ENCODE measurements around the gene LETM1.

The LETM1 gene

DNA sequence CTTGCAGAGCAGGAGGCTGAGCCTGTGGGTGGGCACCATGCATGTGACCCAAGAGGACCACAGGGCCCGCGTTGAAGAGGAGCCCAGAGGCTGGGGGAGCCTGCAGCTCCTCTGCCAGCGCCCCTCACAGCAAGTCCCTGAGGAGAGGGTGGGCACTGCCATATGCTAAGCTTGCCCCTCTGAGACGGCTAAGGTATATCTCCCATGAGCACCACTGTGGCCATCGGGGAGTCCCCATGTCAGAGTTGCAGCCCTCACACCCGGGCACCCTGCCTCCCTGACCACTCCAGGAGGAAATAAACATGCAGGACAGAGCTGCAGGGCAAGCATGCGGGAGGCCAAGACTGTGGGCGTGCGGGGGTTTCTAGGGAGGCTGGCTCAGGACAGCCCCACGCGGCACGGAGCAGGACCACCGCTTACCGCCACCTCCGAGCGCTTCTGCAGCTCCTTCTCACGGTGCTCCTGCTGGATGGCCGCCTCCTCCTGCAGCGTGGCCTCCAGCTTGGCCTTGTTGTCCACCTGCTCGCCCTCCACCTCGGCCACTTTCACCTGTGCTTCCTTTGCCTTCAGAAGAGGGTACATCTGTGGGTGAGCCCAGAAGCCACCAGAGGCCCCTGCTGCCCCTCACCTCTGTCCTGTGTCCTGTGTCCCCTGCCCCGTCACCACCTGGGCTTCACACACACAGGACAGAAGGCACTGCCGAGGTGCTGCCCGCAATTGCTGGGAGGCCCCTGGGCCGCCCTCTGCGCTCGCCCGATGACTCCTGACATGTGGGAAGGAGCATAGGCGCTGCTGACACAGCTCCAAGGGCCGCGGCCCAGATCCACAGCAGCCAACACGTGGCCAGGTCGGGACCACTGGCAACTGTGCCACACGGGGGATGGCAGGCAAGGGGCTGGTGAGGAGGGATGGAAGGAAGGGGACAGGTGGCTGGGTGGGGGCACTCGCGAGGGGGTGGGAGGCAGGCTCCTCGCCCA lies 33.1 kb downstream of the LETM1 start:
- no peak for DNase-seq

DNA sequence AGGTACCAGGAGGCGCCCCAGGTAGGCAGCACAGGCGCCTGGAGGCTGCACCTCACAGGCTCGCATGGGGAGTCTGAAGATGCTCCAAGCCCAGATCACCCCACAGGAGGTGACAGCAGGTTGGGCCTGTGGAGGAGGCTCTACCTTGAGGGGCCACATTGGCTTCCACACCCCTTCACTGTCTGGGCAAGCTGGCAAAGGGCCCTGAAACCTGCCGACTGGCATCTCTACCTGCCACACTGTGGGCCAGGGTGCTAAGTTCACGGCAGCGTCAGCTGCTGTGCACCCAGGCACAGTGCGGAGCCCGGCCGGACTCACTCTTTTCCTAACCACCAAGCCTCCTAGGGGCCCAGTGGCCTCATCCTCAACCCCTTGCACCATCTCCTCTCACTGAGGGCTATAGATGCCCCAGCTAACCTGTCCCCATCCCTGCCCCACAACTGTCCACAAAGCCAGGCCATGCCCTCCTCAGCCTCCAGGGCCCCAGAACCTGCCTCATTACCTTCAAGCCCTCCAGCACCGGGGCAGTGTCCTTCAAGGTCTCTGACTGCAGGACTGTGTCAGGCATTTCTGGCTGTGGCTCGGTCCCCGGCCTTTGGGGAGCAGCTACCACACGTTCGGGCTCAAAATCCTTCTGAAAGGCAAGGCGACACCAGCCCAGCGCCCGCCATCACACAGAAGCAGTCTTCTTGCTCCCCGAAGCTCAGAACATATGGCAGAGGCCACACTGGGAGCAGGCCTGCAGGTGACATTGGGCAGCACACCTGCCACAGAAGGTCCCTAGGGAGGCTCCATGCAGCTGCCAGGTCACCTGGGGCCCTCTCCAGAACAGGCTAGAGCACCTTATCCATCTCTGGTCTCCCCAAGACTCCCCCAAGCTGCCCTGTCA lies 34.0 kb downstream of the LETM1 start:
- DNase-seq, result no peak

DNA sequence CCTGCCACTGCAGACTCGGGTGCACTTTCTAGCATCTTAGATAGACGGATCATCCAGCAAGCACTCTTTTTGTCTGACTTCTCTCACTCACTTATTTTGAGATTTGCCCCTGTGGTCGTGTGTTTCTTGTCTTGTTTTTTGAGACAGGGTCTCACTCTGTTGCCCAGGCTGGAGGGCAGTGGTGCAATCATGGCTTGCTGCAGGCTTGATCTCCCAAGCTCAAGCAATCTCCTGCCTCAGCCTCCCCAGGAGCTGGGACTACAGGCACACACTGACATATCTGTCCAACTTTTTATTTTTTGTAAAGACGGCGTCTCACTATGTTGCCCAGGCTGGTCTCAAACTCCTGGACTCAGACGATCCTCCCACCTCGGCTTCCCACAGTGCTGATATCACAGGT lies 36.1 kb downstream of the LETM1 start:
- DNase-seq, result no peak

DNA sequence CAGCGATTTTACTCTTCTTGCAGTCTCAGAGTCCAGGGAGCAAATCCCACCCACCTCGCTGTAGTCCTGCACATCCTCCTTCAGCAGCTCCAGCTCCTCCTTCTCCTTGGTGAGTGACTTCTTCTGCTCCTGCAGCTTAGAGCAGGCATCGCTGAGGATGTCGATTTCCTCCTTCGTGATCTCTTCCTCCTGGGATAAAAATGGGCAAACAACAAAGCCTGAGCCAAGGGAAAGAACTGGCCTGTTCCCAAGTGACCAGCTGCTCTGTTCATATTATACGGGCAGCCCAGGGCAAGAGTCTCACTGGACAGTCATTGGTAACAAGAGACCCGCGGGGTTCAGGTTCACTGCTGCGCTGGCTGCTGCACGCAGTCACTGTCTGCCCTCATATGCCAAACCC lies 36.7 kb downstream of the LETM1 start:
- DNase-seq, result no peak

DNA sequence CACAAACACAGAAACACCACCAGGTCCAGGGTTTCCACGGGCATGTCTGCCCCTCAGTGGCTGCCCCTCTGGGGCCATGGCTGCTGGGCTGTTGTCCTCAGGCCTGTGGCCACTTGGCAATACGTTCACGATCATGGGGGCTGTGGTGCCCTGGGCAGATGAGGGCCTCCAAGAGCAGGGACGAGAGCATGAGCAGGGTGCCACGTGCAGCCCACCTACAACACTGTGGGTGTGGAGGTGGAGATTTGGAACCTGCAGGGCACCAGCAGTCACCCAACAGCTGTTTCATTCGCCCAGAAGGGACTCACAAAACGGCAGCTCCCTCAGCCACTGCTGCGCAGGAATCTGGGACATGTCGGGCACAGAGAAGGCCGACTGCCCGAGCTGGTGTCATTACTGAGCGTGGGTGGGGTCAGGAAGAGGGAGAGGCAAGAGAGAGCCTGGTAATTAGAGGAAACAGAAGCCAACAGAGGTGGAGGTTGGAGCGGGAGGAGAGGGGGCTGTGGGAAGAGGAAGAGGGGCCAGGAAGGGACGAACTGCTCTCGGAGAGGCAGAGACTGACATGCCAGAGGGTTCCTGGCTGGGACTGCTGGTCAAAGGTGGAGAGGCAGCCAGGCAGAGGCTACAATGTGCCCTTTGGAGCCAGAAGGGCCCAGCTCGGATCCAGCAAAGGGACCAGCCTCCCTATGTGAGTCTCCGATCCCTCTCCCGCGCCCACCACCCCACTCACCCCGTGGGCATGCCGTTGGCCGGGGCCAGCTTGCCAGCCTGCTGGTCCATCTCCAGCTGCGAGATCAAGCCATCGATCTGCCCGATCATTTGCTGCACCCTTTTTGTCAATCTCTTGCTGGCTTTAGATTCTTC lies 39.7 kb downstream of the LETM1 start:
- no peak for DNase-seq

DNA sequence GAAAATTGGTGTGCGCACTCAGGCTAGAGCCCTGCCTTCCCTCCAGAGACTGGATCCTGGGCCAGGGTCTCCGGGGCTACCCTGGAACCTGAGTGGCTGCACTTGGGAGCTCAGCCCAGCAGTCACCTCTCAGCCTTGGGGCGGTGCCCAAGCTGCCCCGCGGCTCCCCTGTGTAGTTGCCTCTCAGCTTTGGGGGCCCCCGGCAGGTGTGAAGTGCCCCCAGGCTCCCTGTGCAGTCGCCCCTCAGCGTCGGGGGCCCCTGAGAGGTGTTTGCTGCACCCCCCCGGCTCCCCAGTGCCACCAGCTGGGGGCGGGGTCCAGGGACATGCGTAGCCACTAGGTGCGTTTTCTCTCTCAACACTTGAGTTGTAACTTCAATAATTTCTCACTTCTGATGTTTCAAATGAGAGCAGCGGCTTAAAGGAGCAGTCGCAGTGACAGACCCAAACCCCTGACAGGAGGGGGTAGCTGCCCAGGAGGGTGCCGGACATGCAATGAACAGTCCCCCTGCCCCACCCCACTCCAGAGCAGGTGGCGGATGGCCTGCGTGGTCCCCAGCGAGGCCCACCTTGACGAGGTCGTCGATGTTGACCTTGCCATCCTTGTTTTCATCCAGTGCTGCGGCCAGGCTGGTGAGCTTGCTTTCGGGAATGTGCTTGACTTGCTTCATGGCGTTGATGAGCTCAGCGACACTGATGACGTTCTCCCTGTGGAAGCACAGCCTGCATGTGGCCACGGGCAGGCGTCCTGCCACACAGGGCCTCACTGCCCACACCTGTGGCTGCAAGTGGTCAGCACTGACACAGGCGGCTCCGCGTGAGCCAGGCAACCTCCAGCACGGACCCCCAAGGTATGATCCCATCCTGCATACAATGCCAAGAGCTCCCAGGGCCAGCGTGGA lies 40.6 kb downstream of the LETM1 start:
- DNase-seq, result no peak

DNA sequence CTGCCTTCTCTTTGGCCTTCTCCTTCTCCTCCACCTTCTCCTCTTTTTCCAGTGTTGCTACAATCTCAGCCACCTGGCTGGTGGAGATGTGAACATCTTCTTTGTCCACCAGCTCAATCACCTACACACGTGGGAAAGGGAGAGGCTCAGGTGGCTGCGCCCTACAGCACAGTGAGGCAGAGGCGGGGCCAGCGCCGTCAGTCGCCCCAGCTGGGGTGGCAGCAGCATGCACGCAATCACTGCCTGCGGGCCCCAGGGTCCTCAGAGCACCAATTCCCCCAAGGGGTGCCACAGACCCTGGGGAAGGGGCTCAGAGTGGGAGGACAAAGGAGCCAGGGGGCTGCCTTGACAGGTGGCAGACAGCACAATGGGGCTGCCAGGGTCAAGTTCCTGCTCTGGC lies 41.5 kb downstream of the LETM1 start:
- DNase-seq, result no peak

DNA sequence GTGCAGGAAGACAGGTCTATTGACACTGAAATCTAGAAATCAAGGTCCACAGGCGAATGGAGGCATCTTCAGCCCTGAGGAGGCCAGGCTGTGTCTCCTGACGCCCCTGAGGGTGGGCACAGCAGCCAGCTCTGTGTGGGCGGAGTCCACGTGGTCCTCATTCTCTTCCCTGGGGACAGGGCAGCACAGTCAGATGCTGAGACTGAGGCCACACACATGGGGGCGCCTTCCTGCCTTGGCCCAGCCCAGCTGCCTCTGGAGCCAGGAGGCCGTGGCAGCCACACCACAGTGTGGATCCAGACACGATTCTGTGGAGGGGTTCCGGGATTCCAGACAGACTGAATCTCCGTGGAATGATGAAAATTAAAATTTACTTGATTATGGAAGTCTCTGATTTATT lies 42.0 kb downstream of the LETM1 start:
- peak; percentile 5 to 8 for DNase-seq

DNA sequence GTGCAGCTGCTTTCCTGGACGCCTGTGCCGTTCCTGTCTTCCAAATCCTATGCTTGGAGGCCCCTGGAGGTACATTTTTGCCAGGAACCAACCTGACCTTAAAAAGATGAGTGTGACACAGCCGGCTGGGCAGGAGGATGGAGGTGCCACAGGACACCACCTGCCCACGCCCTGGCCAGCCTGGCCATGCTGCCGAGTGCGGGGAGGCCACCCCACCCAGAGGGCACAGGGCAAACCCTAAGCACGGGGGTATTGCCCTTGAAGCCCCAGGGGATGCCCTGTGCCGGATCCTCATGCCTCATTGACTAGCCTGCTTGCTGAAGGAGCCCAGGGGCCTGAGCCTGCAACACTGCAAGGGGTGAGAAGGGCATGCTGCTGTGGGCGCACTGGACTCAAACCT lies 42.7 kb downstream of the LETM1 start:
- DNase-seq, result no peak

DNA sequence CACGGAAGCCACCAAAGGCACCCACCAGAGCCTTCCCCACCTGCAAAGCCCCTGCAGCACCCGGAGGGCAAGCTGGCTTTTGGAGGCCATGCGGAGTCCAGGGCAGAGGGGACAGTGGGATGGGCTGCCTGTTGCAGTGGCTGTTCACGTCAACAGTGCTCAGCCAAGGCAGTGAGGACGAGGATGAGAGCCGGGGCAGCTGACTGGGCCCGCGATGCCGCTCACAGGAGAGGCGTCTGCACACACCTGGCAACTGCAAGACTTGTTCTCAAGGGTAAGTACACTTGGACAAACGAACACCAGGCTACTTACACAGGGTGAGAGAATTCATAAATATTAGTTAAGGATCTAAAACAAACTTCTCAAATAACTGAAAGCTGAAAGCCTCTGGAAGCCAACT lies 43.2 kb downstream of the LETM1 start:
- DNase-seq, result no peak

DNA sequence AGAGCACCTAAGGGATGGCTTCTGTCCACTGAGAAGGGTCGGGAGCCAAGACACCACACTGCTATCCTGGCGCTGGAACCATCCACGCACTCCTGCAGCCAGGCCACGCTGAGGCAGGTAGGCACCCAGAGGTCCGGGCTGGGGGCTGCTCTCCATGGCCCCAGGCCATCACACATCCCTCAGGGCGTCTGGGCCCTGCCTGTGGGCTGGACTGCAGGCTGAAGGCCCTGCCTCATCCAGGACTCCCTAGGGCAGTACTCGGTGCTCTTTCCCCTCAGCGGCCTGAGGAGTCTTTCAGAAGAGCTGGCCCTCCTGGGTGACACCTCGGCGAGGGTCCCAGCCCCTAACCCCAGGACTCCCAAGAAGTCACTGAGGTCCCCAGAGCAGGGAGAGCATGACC lies 45.2 kb downstream of the LETM1 start:
- no peak for DNase-seq

DNA sequence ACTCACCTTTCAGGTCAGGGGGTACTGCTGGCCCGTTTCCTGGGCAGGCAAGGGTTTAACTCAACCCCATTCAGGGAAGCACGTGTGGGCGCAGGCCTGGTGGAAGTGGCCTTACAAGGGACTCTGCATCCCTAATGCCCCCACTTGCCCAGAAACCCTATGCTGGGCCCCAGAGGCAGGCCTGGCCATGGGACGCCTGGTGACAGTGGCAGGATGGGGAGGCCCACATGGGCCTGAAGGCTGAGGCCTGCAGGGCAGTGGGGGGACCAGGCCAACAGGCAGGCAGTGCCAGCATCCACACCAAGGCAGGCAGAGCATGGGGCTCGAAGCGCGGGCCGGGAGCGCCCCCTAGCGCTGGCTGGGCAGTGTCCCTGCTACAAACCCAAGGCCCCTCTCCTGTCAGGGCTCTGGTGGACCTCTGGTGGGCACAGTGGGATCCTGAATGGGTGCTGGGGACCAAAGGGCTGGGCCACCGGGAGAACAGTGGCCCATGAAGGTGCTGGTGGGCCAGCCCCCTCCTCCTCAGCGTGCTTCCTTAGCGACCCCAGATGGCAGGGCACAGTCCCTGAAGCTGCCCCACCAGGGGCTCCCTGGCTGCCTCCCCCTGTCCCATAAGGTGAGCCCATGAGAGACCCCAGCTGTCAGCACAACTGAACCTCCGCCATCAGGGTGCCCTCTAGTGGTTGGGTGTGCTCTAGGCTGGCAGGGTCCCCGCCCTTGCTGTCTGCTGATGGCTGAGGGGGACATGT lies 46.0 kb downstream of the LETM1 start:
- DNase-seq, result peak; percentile 50 to 57

DNA sequence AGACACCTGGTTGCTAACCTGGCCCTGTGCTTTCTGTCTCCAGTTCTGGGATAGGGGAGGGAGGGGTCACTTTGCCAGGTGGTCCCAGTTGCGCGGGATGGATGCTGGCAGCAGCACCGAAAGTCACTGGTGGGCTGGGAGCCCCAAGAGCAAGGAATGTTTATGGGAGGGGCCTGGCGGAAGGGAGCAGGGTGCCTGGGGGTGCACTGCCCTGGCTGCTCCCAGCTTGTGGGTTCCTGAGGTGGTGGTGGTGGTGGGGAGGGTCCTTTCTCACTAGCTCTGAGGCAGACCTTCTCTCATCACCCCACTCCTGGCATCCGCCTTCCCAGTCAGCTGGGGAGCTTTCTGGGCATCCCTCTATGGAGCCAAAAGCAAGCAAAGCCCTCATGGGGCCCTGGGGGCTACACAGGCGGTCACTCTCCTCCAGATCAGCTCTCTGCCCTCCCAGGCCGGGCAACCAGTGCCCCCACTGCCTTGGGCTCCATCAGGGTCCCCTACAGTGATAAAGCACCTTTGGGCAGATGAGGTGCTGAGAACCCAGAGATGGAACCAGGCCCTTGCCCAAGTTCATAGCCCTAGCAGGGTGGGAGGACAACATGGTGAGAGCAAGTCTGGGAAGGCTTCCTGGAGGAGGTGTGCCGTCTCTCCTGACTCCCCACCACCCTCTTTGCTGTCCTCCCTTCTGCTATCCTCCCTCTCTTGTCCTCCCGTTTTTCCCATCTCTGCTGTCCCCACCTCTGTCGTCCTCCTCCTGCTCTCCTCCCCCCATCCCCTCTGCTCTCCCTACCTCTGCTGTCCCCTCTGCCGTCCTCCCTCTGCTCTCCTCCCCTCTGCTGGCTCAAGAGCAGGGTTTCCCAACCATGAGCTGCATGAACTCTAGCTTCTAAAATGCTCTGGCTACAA lies 46.9 kb downstream of the LETM1 start:
- DNase-seq, result no peak

DNA sequence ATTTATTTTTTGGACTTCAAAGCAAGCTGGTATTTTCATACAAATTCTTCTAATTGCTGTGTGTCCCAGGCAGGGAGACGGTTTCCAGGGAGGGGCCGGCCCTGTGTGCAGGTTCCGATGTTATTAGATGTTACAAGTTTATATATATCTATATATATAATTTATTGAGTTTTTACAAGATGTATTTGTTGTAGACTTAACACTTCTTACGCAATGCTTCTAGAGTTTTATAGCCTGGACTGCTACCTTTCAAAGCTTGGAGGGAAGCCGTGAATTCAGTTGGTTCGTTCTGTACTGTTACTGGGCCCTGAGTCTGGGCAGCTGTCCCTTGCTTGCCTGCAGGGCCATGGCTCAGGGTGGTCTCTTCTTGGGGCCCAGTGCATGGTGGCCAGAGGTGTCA lies 47.6 kb downstream of the LETM1 start:
- DNase-seq, result no peak

DNA sequence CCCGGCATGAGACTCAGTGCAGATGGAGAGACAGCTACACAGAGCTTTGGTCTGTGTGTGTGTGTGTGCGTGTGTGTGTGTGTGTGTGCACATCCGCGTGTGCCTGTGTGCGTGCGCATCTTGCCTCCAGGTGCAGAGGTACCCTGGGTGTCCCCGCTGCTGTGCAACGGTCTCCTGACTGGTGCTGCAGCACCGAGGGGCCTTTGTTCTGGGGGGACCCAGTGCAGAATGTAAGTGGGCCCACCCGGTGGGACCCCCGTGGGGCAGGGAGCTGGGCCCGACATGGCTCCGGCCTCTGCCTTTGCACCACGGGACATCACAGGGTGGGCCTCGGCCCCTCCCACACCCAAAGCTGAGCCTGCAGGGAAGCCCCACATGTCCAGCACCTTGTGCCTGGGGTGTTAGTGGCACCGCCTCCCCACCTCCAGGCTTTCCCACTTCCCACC lies 48.6 kb downstream of the LETM1 start:
- no peak for DNase-seq

DNA sequence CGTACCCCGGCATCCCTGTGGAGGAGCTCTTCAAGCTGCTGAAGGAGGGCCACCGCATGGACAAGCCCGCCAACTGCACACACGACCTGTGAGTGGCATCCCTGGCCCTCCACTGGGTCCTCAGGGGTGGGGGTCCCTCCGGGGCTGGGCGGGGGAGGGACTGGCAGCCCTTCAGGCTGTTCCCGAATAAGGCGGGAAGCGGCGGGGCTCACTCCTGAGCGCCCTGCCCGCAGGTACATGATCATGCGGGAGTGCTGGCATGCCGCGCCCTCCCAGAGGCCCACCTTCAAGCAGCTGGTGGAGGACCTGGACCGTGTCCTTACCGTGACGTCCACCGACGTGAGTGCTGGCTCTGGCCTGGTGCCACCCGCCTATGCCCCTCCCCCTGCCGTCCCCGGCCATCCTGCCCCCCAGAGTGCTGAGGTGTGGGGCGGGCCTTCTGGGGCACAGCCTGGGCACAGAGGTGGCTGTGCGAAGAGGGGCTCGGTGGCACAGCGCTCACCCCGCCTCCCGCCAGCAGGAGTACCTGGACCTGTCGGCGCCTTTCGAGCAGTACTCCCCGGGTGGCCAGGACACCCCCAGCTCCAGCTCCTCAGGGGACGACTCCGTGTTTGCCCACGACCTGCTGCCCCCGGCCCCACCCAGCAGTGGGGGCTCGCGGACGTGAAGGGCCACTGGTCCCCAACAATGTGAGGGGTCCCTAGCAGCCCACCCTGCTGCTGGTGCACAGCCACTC lies 49.2 kb downstream of the LETM1 start:
- no peak for DNase-seq

DNA sequence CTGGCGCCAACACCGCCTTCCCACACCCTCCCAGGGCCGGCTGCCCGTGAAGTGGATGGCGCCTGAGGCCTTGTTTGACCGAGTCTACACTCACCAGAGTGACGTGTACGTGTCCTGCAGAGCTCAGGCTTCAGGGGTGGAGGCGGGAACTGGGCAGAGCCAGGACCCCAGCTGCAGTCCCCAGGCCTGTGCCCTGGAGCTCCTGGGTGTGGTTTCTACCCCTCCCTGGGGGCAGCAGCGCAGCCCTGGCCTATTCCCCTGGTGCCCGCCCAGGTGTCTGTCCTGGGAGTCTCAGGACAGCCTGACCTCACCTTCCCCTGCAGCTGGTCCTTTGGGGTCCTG lies 49.8 kb downstream of the LETM1 start:
- DNase-seq, result no peak

DNA sequence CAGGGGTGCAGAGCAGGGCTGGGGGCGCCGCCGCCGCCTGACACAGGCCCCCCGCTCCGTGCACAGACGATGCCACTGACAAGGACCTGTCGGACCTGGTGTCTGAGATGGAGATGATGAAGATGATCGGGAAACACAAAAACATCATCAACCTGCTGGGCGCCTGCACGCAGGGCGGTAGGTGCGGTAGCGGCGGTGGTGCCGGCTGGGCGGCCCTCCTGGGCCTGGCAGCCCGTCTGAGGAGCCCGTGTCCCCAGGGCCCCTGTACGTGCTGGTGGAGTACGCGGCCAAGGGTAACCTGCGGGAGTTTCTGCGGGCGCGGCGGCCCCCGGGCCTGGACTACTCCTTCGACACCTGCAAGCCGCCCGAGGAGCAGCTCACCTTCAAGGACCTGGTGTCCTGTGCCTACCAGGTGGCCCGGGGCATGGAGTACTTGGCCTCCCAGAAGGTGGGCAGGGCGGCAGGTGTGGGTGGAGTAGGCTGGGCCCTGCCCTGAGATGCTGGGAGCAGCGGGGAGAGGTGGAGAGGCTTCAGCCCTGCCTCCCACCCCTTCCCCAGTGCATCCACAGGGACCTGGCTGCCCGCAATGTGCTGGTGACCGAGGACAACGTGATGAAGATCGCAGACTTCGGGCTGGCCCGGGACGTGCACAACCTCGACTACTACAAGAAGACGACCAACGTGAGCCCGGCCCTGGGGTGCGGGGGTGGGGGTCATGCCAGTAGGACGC lies 50.3 kb downstream of the LETM1 start:
- no peak for DNase-seq

All from NCI-H1930 (cell line).